HG02885 (cell line): ENCODE results near the gene TBC1D20.
"Not testable (repeated sequence)": the region's sequence is repeated elsewhere in the genome, so short reads cannot be mapped to it uniquely, and the experiment has no call there.

Experiments used
- ATAC-seq: cut with Tn5 transposase; IDR thresholded peaks from one replicate; pipeline ENCODE4 v1.9.1; 2021; ENCODE audit warnings: mild to moderate bottlenecking; ENCODE audit not compliant: unreplicated experiment, poor library complexity

TBC1D20 gene

GRCh38 chr20:404088-404487 is 58.2 kb downstream of the TBC1D20 start:
- no peak for ATAC-seq

- no peak for ATAC-seq
Measured at GRCh38 chr20:403582-403957, 58.8 kb downstream of the TBC1D20 start.

DNA sequence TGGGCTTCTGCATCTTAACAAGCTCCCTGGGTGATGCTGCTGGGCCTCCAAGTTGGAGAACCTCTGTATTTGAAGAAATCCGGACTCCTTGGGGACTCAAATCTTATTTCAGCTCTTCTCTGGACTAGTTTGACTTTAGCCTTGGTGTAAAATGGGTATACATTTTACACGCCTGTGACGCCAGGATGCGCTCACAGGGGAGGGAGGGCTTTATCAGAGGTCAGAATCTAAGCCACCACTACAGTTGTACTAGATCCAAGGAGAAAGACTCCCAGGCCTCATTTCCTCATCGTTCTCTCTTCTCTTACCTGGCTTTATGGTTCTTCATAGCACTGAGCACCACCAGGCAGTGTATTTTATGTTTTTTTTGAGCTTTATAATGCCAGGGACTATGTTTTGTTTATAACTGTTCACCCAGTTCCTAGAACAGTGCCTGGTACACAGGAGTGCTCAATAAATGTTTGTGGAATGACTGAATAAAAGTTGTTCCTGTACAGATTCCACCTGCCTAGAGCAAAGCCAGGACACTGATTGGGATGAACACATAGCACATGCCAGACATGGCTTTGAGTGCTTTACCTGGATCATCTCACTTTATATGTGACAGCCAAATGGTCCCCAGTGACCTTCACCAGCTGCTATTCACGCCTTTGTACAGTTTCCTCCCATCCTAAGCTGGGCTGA is 59.3 kb downstream of the TBC1D20 start:
- no peak for ATAC-seq

- no peak for ATAC-seq
Measured at GRCh38 chr20:402496-402885, 59.8 kb downstream of the TBC1D20 start.

DNA sequence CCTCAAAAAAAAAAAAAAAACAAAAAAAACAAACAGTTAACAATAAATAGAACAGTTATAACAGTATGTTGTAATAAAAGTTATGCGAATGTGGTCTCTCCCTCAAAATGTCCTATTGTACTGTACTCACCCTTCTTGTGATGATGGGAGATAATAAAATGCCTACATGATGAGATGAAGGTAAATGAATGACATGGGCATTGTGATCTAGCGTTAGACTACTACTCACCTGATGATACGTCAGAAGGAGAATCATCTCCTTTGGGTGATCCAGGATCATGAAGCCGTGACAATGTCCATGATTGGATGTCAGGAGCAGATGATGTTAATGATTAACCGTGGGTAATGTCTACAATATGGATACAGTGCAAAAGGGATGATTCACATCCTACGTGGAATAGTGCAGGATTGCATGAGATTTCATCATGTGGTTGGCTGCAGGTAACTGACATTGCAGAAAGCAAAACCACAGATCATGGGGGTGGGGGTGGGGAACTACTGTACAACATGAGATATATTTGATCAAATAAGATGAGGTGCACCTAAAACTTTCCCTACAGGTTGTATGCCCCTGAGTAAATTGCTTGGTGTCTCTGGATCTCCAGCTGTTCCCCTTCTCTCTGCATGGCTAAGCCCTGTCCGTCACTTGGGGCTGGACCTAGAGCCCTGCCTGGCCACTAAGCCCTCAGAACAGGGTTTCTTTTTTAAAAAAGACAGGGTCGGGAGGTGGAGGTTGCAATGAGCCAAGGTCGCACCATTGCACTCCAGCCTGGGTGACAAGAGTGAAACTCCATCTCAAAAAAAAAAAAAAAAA is 60.4 kb downstream of the TBC1D20 start:
- no peak for ATAC-seq

DNA sequence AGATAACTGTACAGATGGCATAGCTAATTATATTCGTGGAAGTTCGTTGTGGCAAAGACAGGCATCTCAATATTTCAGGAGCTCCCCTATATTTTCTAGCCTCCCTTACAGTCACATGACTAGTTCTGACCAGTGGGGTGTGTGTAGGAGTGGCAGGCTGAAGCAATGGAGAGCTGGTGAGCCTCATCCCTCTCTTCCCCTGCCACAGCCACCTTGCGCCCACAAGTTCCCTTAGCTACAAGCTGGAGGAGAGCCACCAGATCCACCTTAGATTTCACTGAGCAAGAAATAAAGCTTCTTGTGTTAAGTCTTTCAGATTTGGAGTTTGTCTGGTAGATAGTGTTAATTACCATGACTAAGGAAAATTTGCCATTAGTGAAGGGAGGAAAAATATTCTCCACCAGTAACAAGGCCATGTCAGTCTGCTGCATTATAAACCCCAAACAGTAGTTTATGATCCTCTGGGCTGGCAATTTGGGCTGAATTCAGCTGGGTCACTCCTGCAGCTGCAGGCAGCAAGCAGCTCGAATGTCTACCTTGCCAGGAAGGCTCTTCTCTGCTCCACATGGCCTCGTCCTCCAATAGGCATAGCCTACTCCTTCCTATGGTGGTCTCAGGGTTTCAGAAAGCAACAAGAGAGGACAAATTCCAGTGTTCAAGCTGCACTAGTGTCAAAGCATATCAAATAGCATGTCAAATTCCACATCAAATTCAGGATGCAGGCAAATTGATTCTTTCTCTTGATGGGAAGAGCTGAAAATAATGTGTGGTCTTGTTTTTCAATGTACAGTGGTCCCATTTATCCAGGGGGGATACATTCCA is 61.7 kb downstream of the TBC1D20 start:
- no peak for ATAC-seq

- ATAC-seq: no peak
Measured at GRCh38 chr20:400128-400453, 62.2 kb downstream of the TBC1D20 start.

DNA sequence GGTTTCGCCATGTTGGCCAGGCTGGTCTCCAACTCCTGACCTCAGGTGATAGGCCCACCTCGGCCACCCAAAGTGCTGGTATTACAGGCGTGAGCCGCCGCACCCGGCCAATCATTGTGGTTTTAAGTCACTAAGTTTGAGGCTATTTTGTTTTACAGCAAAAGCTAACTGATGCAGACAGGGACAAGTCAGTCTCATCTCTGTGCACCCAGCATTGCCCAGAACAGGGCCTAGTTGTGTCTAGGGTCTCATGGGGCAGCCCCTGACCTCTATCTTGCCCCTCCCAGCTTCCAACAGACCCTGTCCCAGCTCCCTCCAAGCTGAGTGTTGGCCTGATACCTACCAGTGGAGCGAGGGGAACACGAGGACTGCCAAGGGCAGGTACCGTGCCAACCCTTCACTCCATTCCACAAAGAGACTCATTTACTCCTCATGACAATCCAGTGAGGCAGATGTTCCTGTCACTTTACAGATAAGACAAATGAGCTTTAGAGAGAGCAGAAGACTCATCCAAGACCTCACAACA is 63.1 kb downstream of the TBC1D20 start:
- no peak for ATAC-seq

DNA sequence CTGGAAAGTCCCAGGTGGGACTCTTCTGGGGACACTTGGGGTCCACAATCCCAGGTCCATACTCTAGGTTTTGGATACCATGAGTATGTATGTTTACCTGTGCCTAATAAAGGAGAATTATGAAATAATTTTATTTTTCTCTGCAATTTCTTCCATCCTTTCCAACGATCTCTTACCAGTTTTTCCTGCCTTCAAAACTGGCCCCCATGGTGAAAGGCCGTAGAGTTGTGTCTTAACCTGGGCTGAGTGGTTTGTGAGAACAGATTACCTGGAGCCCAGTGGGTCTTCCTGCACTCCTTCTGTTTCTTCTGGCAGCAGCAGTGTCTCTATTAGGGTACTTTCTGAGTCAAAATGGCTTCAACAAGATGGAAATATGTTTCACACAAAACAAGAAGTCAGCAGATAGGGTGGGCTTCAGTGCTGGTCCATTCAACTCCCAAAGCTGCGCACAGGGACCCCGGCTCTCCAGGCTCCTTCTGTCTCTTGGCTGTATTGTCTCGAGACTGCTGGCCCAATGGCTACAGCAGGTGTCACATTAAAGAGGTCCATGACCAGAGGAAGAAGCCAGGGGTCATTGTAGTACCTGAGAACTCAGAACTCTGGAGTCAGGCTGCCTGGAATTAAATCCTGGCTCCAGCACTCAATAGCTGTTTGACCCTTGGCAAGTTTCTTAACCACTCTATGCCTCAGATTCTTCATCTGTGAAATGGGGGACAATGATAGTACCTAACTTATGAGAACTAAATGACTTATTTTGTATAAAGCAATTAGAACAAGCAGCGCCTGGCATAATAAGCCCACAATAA is 64.7 kb downstream of the TBC1D20 start:
- ATAC-seq: no peak

- ATAC-seq: no peak
Measured at GRCh38 chr20:396619-397431, 65.5 kb downstream of the TBC1D20 start.

DNA sequence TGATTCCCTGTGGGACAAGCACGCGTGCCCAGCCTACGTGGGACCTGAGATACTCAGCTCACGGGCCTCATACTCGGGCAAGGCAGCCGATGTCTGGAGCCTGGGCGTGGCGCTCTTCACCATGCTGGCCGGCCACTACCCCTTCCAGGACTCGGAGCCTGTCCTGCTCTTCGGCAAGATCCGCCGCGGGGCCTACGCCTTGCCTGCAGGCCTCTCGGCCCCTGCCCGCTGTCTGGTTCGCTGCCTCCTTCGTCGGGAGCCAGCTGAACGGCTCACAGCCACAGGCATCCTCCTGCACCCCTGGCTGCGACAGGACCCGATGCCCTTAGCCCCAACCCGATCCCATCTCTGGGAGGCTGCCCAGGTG is 66.1 kb downstream of the TBC1D20 start:
- ATAC-seq: no peak

- ATAC-seq: not testable (repeated sequence)
Measured at GRCh38 chr20:393296-393695, 69.0 kb downstream of the TBC1D20 start.

DNA sequence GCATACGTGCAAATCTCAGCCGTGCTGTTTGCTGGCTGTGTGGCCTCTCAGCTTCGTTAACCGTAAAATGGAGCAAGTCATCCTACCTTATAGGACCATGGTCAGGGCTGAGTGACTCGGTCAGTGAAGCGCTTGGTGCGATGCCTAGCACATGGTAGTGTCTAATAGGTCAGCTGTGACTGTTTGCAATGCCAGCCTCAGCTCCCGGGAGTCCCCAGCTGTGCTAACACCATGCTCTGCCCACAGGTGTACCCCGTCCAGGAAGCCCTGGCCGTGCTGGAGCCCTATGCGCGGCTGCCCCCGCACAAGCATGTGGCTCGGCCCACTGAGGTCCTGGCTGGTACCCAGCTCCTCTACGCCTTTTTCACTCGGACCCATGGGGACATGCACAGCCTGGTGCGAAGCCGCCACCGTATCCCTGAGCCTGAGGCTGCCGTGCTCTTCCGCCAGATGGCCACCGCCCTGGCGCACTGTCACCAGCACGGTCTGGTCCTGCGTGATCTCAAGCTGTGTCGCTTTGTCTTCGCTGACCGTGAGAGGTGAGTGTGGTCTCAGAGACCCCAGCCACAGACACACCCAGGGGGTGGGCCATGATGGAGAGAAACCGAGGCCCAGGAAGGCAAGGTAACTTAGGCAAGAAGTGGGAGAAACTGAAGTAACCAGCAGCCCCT is 71.2 kb downstream of the TBC1D20 start:
- no peak for ATAC-seq

- ATAC-seq: no peak
Measured at GRCh38 chr20:389220-389619, 73.1 kb downstream of the TBC1D20 start.

DNA sequence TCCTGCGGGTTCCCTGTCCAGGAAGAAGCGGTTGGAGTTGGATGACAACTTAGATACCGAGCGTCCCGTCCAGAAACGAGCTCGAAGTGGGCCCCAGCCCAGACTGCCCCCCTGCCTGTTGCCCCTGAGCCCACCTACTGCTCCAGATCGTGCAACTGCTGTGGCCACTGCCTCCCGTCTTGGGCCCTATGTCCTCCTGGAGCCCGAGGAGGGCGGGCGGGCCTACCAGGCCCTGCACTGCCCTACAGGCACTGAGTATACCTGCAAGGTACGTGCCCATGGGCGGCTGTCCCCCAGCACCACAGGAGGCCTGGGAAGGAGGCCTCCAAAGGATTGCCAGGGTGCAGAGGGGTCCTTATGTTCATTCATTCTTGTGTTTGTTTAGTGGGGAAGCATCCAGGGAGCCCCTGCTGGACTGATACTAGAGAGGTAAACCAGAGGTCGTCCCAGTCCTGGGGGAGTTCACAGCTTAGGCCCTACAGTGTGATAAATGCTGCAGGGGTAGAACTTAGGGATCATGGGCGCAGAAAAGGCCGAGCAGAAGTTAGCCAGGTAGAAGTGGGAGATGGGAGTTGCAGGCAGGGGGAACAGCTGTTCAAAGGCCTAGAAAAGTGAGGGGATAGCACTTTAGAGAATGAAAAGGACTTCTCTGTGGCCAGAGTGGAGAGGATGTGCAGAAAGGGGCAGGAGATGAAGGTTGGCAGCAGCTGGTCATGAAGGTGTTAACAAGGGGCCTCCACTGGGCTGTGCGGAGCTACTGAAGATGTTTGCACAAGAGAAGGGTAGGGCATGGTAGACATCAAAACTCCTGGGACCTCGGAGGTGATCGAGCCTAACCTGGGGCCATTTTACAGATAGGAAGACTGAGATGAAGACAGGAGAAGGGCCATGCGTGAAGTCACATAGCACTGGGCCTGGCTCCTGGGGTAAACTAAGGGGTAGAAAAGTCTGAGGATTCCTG is 74.0 kb downstream of the TBC1D20 start:
- ATAC-seq: no peak

GRCh38 chr20:387520-387919 is 74.8 kb downstream of the TBC1D20 start:
- no peak for ATAC-seq

DNA sequence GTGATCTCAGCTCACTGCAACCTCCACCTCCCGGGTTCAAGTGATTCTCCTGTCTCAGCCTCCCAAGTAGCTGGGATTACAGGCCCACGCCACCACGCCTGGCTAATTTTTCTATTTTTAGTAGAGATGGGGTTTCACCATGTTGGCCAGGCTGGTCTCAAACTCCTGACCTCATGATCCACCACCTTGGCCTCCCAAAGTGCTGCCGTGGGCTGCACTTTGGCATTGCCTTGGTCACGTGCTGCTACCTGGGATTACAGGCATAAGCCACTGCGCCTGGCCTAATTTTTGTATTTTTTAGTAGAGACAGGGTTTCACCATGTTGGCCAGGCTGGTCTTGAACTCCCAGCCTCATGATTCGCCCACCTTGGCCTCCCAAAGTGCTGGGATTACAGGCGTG is 75.7 kb downstream of the TBC1D20 start:
- not testable (repeated sequence) for ATAC-seq
